HG03354 (cell line): Measurements from ENCODE around the gene EPB41L2.
"Not testable (repeated sequence)": the region's sequence is repeated elsewhere in the genome, so short reads cannot be mapped to it uniquely, and the experiment has no call there.

Experiments used
- ATAC-seq: cut with Tn5 transposase; IDR thresholded peaks from one replicate; pipeline ENCODE4 v1.9.1; 2021; ENCODE audit warnings: mild to moderate bottlenecking; ENCODE audit not compliant: unreplicated experiment, poor library complexity, severe bottlenecking

The EPB41L2 gene

DNA sequence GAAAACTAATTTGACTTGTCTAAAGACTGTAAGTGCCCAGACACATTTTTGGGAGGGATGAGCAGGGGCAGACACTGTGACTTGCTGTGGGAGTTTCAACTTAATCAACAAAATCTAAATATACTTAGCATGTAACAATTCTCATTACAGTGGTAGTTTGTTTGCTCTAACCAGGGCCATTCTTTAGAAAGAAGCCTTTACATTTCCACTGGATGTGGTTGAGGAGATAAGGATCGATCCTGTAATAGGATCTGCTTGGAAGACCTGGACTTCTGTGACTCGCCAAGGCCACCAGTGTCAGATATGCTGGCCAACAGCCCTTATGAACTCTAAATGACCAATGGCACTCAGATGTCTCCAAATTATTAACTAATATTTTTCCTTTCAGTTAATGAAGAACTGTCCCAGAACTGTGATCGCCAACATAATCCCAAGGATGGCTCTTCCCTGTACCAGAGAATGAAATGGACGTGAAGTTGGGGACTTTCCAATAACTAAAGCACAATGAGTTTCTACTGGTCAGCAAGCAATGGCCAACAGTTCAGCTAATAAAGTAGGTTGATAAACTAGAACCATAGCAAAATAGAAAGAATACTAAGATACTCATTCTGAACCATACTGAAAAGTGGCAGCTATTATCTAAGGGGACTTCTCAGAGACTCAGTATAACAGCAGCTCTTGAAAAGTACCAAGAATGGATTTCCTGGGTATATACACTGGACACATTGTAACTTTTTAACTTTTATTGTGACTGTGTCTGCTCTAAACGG is 228.4 kb downstream of the EPB41L2 start:
- ATAC-seq: no peak

DNA sequence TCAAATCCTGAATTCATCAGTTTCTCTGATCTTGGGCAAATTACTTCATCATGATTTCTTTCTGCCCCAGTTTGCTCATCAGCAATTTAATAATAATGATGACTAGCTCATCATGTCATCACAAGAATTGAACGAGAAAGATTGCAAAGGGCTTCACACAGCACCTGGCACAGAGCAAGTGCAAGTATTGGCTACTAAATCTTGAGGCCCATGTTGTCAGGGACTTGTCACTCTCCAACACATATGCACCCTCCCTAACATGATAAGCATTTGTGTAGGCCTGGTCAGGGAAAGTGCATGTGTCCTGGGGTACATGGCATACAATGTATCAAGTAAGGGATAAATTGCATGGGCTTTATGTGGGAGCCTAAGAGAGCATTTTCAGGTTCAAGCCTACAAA is 229.5 kb downstream of the EPB41L2 start:
- no peak for ATAC-seq

DNA sequence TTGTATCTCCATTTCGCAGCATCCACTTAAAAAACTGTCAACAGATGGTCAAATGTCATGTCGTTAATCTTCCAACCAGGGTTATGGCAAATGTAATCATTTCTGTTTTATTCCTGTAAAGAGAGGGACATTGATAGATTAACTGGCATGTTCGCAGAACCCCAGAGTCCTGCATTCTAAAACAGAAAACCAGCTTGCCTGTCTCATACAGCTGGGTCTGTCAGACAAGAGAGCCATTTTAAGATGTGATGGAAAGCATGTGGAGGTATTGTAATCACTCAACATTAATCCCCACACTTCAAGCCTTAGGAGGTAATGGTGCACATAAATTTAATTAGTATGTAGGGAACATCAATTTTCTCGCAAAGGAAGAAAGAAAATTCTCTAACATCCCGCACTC is 231.4 kb downstream of the EPB41L2 start:
- ATAC-seq: no peak

DNA sequence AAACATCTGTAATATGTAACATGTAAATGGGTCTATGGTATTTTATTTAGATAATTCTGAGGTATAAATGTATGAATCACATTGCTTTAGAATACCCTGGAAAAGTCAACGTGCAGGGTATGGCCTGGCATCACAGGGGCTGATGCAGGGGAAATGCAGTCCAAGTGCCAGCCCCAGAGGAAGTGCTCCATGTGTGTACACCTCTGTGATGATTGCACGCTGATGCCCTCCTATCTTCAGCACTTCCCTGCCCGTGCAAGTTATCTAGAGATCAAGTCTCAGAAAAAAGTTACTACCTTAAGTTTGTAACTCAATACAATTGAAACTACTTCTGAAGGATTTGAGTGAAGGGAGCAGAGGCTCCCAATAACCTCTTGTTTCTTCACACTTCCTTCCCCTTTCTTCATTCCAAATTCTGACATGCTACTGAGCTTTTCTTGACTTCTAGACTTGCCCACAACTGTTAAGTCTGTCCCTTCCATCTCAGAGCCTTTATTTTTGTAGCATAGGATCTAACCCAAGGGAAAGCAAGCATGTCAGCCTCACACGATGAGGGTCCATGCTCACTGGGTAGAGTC is 233.6 kb downstream of the EPB41L2 start:
- ATAC-seq: no peak

DNA sequence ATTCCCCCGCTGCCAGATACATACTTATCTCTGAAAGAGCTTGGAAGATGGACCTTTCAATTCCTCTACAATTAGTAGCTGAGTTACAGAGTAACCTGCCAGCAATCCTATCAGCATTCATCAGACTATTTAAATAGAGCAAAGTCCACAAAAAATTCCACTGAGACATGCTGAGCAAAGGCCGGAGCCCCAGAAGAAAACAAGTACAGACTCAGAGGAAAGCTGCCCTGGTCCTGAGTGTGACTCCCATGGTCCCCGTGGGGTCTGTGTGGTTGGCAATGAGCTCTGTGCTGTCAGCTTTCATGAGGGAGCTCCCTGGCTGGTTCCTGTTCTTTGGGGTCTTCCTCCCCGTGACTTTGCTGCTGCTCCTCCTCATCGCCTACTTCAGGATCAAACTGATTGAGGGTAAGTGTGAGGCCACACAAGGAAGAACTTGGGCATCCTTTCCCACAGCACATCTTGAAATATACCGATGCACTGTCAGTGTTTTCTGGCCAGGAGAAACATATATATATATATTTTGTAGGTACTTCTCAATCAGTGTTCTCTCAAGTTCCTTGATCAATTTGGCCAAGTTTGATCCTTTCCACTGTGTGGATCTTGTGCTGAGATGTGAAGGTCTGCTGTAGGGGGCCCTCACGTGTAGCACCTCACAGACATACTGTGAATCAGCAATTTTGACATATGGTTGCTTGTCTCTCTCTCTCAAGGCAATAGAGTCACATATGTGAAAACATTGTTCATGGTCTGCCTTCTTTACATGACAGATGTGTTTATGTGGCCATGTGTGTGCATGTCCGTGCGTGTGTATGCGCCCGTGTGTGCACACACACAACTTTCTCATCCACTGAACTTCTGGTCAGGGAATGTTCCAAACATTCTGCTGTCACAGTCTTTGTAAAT is 235.5 kb downstream of the EPB41L2 start, which contains the start of gene SMLR1:
SMLR1 (plus strand) TSS at position 160 of the 903 bp plus-strand sequence; CDS start at position 168, 8 bp downstream.
- no peak for ATAC-seq

DNA sequence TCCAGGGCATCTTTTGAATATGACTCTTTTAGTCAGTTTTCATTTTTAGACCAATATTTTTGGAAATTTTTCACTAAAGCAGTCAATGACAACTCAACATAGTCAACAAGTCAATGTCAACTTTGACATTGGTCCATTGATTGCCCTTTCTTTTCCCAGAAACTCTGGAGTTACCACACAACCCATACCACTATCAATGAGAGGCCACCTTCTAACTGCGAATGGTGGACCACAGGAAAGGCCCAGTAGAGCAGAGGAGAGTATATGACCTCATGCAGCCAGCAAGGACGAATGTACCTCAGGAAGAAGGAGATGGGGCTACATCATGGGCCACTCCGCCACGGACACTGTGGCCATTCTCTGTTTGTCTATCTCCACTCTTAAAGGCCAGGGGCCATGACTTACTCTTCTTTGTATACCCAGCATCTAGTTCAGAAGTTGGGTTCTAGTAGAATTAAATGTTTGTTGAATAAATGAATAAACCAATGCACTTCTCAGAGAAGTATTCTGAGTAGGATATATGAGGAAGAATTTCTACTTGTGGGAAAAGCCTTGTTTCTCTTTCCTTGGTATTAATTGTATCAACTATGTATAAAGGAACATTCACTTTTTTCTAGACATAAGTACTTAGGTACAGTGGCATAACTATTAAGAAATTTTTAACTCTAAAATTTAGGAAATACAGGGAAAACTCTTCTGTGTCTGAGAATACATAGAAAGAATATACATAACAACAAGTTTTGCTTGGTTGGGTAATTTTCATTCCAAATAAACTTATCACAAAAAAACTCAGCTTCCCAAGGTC is 236.4 kb downstream of the EPB41L2 start:
- no peak for ATAC-seq

DNA sequence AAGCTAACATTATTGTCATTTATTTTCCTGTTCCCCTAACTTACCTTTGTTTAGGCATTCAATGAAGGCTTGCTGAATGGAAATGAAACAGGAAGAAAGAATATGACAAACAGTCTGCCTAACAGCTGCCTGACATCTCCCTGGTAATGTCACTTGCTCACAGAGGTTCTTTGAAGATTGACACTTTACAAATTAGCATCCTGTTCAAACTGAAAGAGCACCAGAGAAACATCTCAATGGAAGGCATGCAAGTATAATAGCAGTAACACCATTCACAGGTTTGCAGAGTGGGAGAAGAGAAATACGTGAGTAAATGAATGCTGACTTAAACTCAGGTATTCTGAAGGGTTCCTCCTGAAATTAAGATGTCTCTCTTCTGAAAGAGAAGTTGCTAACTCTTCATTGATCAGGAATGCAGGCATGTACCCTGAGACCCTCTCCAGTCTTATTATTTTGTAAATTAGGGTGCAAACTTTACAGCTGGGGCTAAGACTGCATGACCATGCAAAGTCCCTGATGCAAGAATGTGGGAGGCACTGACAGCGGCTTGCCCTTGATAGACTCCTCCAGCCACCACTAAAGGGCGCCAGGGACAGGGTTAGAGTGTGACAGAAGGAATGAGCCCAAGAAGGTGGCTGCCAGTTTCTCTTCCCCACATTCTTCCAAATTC is 237.1 kb downstream of the EPB41L2 start:
- ATAC-seq: peak; percentile 63

DNA sequence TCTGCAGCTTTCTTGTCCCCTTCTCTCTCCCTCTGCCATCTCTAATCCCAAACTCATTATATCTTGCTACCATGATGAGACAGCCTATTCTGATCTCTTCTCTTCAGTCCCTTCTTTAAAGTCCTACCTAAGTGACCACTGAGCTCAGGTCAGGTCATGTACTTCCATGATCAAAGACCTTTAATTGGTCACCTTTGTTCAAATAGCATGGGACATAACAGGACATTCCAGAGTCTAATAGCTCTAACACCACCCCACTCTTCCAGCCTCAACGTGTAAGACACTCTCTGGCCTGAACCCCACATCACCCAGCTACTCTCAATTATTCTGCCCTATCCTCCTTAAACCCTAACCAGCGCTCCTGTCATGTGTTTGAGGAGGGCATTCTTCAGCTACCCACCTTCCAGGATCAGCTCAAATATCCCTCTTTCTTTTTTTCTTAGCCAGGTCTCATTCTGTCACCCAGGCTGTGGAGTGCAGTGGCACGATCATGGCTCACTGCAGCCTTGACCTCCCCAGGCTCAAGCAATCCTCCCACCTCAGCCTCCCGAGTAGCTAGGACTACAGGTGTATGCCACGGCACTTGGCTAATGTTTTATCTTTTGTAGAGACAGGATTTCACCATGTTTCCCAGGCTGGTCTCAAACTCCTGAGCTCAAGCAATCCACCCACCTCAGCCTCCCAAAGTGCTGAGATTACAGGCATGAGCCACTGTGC is 237.9 kb downstream of the EPB41L2 start:
- no peak for ATAC-seq

DNA sequence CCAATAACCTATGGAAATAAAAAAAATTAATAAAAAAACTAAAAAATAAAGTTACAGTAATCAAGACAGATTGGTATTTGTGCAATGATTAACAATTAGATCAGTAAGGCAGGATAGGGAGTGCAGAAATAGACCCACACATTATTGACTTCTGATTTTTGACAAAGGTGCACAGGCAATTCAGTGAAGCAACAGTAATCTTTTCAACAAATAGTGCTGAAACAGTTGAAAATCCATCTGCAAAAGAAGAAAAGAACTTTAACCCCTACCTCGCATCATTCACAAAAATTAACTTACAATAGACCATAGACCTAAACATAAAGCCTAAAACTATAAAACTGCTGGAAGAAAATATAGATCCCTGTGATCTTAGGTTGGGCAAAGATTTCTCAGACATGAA is 240.3 kb downstream of the EPB41L2 start:
- no peak for ATAC-seq

DNA sequence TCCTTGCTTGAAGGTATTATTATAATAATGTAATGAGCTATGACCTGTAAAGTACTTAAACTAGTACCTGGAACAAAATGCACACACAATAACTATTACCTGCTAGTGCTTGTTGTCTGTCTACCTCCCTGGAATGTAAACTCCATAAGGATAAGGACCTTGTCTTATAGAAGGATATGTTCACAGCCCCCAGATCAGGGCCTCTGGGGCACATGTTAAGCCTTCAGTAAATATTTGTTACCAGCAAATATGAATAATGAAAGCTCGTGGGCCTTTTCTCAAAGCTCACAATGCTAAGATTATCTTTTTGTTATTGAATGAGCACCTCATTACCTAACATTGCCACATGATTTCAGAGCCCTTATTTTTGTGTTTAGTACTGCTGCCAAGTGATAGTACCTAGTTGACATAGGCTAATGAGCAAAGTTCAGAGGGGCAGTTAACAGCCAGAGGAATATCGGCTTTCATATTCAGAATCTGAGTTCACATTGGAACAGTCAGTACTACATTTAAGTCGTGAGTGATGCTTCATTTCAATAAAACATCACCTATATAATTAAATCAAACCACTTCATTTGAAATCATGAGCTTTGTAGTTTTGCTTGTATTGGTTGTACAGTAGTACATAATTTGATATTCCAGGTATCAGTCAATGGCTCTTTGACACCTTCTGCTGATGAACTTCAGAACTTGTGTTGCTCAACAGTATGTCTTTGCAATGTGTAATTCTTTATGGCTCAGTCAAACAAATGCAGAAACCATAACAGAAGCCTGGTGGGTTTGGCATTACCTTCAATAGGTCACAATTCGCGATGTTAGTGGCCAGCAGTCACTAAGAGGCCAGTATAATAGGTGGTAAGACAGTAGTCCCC is 247.6 kb downstream of the EPB41L2 start:
- no peak for ATAC-seq

DNA sequence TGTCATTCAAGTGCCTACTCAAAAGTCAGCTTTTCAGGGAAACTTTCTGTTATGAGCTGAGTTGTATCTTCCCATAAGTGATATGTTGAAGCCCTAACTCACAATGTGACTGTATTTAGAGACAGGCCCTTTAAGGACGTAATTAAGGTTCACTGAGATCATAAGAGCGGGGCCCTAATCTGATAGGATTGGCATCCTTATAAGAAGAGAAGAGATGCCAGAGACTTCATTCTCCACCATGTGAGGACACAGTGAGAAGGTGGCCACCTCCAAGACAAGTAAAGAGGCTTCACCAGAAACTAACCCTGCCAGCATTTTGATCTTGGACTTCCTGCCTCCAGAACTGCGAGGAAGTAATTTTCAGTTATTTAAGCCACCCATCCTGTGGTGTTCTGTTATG is 248.5 kb downstream of the EPB41L2 start:
- ATAC-seq: no peak

DNA sequence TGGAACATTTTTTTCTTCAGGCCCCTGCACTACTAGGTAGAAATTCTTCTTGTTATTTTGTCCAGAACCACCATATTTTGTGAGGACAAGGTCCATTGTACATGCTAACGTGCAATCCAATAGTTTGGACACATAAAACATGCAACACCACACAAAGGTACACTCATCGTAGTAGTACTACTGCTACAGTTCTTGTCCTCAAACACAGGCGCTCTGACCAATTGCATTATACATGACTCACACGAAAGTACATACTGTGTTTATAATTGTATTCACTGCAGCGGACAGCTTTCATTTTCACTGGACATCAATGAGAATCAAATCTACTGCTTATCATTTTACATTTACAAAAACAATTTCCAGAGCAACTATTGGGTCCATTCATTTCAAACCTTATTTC is 251.1 kb downstream of the EPB41L2 start:
- no peak for ATAC-seq

DNA sequence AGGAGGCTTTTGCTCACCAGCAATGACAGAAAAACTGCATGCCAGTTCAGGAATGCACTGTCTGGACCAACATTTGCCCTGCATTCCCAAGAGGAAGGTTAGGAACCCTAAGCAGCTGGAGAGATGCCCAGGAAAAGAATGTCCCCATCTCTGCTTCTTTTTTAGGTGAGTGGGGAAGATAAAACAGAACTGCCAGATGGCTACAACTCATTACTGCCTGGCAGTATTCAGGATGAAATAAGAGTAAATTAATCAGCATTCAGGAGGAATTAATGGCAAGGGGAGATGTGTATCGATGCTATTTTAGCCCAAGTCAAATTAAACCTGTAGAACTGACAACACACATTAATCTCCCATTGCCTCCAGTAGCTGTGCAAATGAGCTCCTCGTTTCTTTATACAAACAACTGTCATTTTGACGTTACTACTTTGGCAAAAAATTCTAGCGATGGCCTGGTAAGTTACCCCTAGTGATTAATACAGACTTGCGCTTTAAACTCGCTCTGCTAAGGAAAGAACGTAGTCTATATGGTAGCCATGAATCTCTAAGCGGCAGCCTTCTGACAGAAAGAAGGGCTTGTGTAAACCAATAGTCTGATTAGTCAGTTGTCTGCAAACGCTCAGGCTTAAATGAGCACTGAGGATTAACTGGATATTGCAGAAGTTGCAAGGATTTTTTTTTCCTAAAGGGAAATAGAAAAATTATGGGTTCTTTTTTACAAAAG is 252.6 kb downstream of the EPB41L2 start:
- ATAC-seq: no peak

DNA sequence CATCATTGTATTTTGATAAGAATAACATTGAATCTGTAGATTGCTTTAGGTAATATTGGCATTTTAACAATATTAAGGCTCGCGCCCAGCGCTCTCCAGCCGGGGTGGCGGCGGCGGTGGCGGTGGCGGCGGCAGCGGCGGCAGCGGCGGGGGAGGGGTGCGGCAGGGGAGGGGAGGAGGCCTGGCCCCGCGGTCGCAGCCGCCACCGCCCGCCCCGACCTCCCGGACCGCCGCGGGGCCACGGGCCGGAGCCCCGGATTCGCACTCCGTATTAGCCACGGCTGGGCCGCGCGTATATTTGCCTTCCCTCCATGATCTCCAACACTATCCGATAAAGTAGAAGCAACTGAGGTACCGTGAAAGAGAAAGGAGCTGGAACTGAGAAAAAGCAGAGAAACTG is 261.7 kb downstream of the EPB41L2 start:
- not testable (repeated sequence) for ATAC-seq

DNA sequence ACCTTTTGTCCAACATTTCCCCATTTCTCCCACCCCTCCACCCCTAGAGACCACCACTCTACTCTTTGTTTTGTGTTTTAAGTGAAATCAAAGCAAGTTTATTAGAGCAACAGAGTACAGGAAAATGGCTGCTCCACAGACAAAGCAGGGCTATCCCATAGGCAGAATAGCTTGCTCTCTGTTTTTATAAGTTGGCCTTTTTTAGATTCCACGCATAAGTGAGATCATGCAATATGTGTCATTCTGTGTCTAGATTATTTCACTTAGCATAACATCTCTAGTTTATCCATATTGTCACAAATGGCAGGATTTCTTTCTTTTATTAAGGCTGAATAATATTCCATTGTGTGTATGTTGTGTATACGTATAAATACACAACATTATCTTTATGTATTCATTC is 266.0 kb downstream of the EPB41L2 start:
- ATAC-seq: no peak

DNA sequence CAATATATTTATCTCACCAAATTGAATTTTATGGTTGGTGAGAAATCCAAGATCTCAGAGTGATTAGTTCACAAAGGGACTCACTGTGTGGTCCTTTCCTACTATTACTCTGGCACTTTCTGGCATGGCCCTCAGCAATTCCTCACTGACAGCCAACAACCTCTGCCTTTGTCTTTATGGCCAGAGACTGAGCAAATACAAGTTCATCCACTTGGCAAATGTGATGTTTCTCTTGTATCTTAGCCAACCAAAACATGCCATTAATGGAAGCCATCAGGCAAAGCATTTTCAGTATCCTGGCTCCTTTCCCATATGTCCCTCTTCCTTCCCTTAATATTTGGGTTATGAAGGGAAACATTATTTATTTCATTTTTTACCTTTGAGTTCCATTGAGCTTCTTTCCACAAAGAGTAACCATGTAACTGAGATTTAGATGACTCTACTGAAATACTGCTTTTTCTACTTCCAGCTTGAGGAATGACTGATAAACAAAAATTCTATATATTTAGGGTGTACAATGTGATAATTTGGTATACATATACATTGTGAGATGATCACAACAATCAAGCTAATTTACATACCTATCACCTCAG is 266.6 kb downstream of the EPB41L2 start:
- ATAC-seq: no peak

DNA sequence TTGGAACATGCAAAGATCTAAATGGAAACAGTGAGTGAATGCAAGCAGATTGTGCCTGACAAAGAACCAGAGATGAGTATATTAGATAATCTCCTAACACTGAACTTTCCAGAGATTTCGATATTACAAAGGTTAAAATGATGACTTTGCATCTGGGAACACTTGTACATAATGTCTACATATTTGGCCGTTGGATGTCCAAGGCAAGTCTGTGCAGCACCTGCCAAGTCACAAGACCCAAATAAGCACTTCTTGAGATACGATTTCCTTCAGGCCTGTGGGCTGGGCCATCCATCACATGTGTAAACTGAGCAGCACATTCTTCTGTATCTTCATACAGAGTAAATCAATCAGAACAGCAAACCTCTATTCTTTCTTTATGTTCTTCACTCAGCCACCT is 268.3 kb downstream of the EPB41L2 start:
- ATAC-seq: no peak
